ENCODE results near the gene AMER2. TPM values are rescaled to one million over a fixed set of nuclear protein-coding genes. Genes with fewer than 3 reads are reported as not detected.

AMER2 gene
- polyA plus RNA-seq, 3 donors, result 0.31 to 0.43 (median 0.40) TPM

Other genes with a start within 250 kb of the AMER2 start
- gene PABPC3, start 76.2 kb downstream of the AMER2 start, polyA plus RNA-seq (ENCODE audit: insufficient read length in 3 of 3), result 1 to 10 TPM in 1 of 3 donors, under 1 TPM in 2; 0.73 to 1.1 (median 0.83) TPM
- gene MTMR6, start 115.2 kb upstream of the AMER2 start, polyA plus RNA-seq (ENCODE audit: insufficient read length in 3 of 3), result 10 to 100 TPM; 15.2 to 18.9 (median 16.4) TPM
- 10 to 100 TPM; 33.9 to 56.3 (median 56.1) TPM for gene NUP58, start 129.3 kb upstream of the AMER2 start, polyA plus RNA-seq (ENCODE audit: insufficient read length in 3 of 3)
- gene ATP8A2, start 199.7 kb upstream of the AMER2 start, polyA plus RNA-seq (ENCODE audit: insufficient read length in 3 of 3), result 1 to 10 TPM; 4.8 to 5.4 (median 5.1) TPM